Measurements from ENCODE around the gene GLYAT. TPM values are rescaled to one million over a fixed set of nuclear protein-coding genes. Genes with fewer than 3 reads are reported as not detected.

Gene GLYAT
- not detected for total RNA-seq

- Histone ChIP-seq H3K27me3 (ENCODE audit: control insufficient read depth in 3 of 3, insufficient read depth in 3 of 3, low read length in 3 of 3) (no peaks in the 10 kb centered on the region), H3K9me3 (ENCODE audit: control insufficient read depth in 3 of 3, low read length in 3 of 3) (no peaks in the 10 kb centered on the region), H3K9ac (ENCODE audit: low read depth in 1 of 3, low read length in 3 of 3) (no peak within 1 kb of the TSS), H3K4me3 (ENCODE audit: low read length in 3 of 3) (no peak within 1 kb of the TSS), H3K27ac (ENCODE audit: low read depth, low read length) (no peak within 1 kb of the TSS), H3K36me3 (ENCODE audit: control insufficient read depth in 3 of 3, insufficient read depth in 3 of 3, low read length in 3 of 3) (no peaks in the 10 kb centered on the region), H3K4me1 (ENCODE audit: control insufficient read depth in 3 of 3, insufficient read depth in 3 of 3, low read length in 3 of 3) (no peaks in the 10 kb centered on the region)
Observed at GRCh38 chr11:58731819-58732218, at the start of gene GLYAT. Gene GLYAT (minus strand): TSS chr11:58731943. CDS start chr11:58724496, 7,447 bp downstream.

GRCh38 chr11:58781345-58781744, 49.6 kb upstream of the GLYAT start:
- H3K9me3 ChIP-seq (ENCODE audit: control insufficient read depth in 3 of 3, low read length in 3 of 3) = no peaks in the 10 kb centered on the region
- H3K27ac ChIP-seq (ENCODE audit: low read depth, low read length) = no peak overlapping the region
- H3K4me1 ChIP-seq (ENCODE audit: control insufficient read depth in 3 of 3, insufficient read depth in 3 of 3, low read length in 3 of 3) = no peaks in the 10 kb centered on the region
- H3K27me3 ChIP-seq (ENCODE audit: control insufficient read depth in 3 of 3, insufficient read depth in 3 of 3, low read length in 3 of 3) = no peaks in the 10 kb centered on the region
- H3K9ac ChIP-seq (ENCODE audit: low read depth in 1 of 3, low read length in 3 of 3) = no peak overlapping the region
- H3K4me3 ChIP-seq (ENCODE audit: low read length in 3 of 3) = no peak overlapping the region
- no peaks in the 10 kb centered on the region for H3K36me3 ChIP-seq (ENCODE audit: control insufficient read depth in 3 of 3, insufficient read depth in 3 of 3, low read length in 3 of 3)

- H3K27me3 ChIP-seq (ENCODE audit: control insufficient read depth in 3 of 3, insufficient read depth in 3 of 3, low read length in 3 of 3) = no peaks in the 10 kb centered on the region
- H3K27ac ChIP-seq (ENCODE audit: low read depth, low read length) = no peak overlapping the region
- H3K4me3 ChIP-seq (ENCODE audit: low read length in 3 of 3) = no peak overlapping the region
Observed at GRCh38 chr11:58780578-58780977, 48.8 kb upstream of the GLYAT start.

GRCh38 chr11:58776891-58777710, 45.4 kb upstream of the GLYAT start:
- no peak overlapping the region for H3K27ac ChIP-seq (ENCODE audit: low read depth, low read length)
- H3K4me1 ChIP-seq (ENCODE audit: control insufficient read depth in 3 of 3, insufficient read depth in 3 of 3, low read length in 3 of 3) = no peaks in the 10 kb centered on the region
- H3K36me3 ChIP-seq (ENCODE audit: control insufficient read depth in 3 of 3, insufficient read depth in 3 of 3, low read length in 3 of 3) = no peaks in the 10 kb centered on the region
- no peaks in the 10 kb centered on the region for H3K27me3 ChIP-seq (ENCODE audit: control insufficient read depth in 3 of 3, insufficient read depth in 3 of 3, low read length in 3 of 3)
- H3K9ac ChIP-seq (ENCODE audit: low read depth in 1 of 3, low read length in 3 of 3) = no peak overlapping the region
- H3K4me3 ChIP-seq (ENCODE audit: low read length in 3 of 3) = no peak overlapping the region
- H3K9me3 ChIP-seq (ENCODE audit: control insufficient read depth in 3 of 3, low read length in 3 of 3) = no peaks in the 10 kb centered on the region

More at GRCh38 chr11:58780578-58780977, 48.8 kb upstream of the GLYAT start:
- Histone ChIP-seq H3K9ac (ENCODE audit: low read depth in 1 of 3, low read length in 3 of 3) (no peak overlapping the region), H3K36me3 (ENCODE audit: control insufficient read depth in 3 of 3, insufficient read depth in 3 of 3, low read length in 3 of 3) (no peaks in the 10 kb centered on the region), H3K4me1 (ENCODE audit: control insufficient read depth in 3 of 3, insufficient read depth in 3 of 3, low read length in 3 of 3) (no peaks in the 10 kb centered on the region), H3K9me3 (ENCODE audit: control insufficient read depth in 3 of 3, low read length in 3 of 3) (no peaks in the 10 kb centered on the region)

DNA sequence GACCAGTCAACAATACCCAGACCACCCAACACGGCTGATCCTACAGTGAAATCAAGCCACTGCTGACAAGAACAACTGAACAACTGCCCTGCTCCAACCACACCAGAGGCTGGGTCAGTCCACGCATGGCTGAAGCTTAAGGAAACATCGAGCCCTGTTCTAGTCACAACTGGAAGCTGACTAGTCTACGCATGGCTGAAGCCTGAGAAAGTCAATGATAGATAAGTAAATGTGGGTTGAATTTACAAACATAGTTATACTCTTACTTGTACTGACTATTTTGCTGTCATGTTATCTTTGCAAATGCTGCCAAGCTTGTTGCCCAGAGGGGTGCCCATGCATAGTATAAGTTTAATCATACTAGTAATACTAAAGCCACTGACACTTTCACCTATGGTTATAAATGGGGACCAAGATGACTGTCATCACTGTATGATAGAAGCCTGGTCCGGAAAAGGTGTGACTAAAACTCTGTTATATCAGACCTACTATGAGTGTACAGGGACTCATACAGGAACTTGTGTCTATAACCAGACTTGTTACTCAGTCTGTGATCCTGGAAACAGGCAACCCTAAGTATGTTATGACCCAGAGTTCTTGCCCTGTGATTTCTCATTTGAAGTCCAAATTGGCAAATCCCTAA, 43.4 kb upstream of the GLYAT start:
- Histone ChIP-seq H3K27me3 (ENCODE audit: control insufficient read depth in 3 of 3, insufficient read depth in 3 of 3, low read length in 3 of 3) (no peaks in the 10 kb centered on the region), H3K9ac (ENCODE audit: low read depth in 1 of 3, low read length in 3 of 3) (no peak overlapping the region), H3K4me1 (ENCODE audit: control insufficient read depth in 3 of 3, insufficient read depth in 3 of 3, low read length in 3 of 3) (no peaks in the 10 kb centered on the region), H3K9me3 (ENCODE audit: control insufficient read depth in 3 of 3, low read length in 3 of 3) (no peaks in the 10 kb centered on the region), H3K4me3 (ENCODE audit: low read length in 3 of 3) (no peak overlapping the region), H3K27ac (ENCODE audit: low read depth, low read length) (no peak overlapping the region), H3K36me3 (ENCODE audit: control insufficient read depth in 3 of 3, insufficient read depth in 3 of 3, low read length in 3 of 3) (no peaks in the 10 kb centered on the region)

- no peaks in the 10 kb centered on the region for H3K27me3 ChIP-seq (ENCODE audit: control insufficient read depth in 3 of 3, insufficient read depth in 3 of 3, low read length in 3 of 3)
- no peaks in the 10 kb centered on the region for H3K36me3 ChIP-seq (ENCODE audit: control insufficient read depth in 3 of 3, insufficient read depth in 3 of 3, low read length in 3 of 3)
- H3K9ac ChIP-seq (ENCODE audit: low read depth in 1 of 3, low read length in 3 of 3) = no peak overlapping the region
- H3K4me3 ChIP-seq (ENCODE audit: low read length in 3 of 3) = no peak overlapping the region
- no peak overlapping the region for H3K27ac ChIP-seq (ENCODE audit: low read depth, low read length)
- no peaks in the 10 kb centered on the region for H3K4me1 ChIP-seq (ENCODE audit: control insufficient read depth in 3 of 3, insufficient read depth in 3 of 3, low read length in 3 of 3)
- H3K9me3 ChIP-seq (ENCODE audit: control insufficient read depth in 3 of 3, low read length in 3 of 3) = no peaks in the 10 kb centered on the region
Observed at GRCh38 chr11:58774164-58774593, 42.4 kb upstream of the GLYAT start.

DNA sequence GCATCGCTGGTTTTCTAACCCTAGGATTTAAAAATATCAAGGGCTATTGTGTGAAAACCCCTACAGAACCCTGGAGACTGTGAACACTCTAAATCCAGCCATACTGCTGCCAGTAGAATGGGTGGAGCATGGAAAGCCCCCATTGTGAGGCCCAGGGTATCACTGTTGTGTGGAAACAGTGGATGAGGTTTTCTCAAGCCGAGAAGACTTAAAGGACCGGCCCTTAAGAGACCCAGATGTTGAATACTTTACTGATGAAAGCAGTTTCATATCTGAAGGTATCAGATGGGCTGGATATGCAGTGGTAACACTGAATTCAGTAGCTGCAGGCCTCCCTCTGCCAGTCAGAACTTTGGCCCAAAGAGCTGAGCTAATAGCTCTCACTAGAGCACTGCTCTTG, 41.6 kb upstream of the GLYAT start:
- H3K4me3 ChIP-seq (ENCODE audit: low read length in 3 of 3) = no peak overlapping the region
- no peaks in the 10 kb centered on the region for H3K27me3 ChIP-seq (ENCODE audit: control insufficient read depth in 3 of 3, insufficient read depth in 3 of 3, low read length in 3 of 3)
- H3K27ac ChIP-seq (ENCODE audit: low read depth, low read length) = no peak overlapping the region
- no peaks in the 10 kb centered on the region for H3K9me3 ChIP-seq (ENCODE audit: control insufficient read depth in 3 of 3, low read length in 3 of 3)
- no peaks in the 10 kb centered on the region for H3K36me3 ChIP-seq (ENCODE audit: control insufficient read depth in 3 of 3, insufficient read depth in 3 of 3, low read length in 3 of 3)
- H3K4me1 ChIP-seq (ENCODE audit: control insufficient read depth in 3 of 3, insufficient read depth in 3 of 3, low read length in 3 of 3) = no peaks in the 10 kb centered on the region
- H3K9ac ChIP-seq (ENCODE audit: low read depth in 1 of 3, low read length in 3 of 3) = no peak overlapping the region

- no peak overlapping the region for H3K27ac ChIP-seq (ENCODE audit: low read depth, low read length)
- H3K27me3 ChIP-seq (ENCODE audit: control insufficient read depth in 3 of 3, insufficient read depth in 3 of 3, low read length in 3 of 3) = no peaks in the 10 kb centered on the region
- no peaks in the 10 kb centered on the region for H3K4me1 ChIP-seq (ENCODE audit: control insufficient read depth in 3 of 3, insufficient read depth in 3 of 3, low read length in 3 of 3)
- no peak overlapping the region for H3K9ac ChIP-seq (ENCODE audit: low read depth in 1 of 3, low read length in 3 of 3)
- no peaks in the 10 kb centered on the region for H3K36me3 ChIP-seq (ENCODE audit: control insufficient read depth in 3 of 3, insufficient read depth in 3 of 3, low read length in 3 of 3)
- no peak overlapping the region for H3K4me3 ChIP-seq (ENCODE audit: low read length in 3 of 3)
- no peaks in the 10 kb centered on the region for H3K9me3 ChIP-seq (ENCODE audit: control insufficient read depth in 3 of 3, low read length in 3 of 3)
Observed at GRCh38 chr11:58772329-58773285, 40.9 kb upstream of the GLYAT start.

DNA sequence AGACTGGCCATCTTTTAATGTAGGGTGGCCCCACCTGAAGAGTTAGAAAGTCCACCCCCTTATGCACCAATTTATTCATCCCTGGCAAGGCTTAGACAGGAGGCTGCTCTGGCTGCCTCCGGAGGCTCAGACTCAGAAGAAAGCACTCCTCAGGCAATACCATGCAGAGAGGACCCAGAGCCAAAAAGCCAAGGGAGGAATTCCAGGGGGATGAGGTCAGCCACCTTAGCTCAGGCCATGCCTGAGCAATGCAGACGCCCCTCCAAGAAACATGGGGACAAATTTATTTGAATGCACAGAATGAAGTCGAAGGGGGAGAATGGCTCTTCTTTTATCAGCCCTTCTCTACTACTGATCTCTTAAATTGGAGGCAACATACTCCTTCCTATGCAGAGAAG, 39.7 kb upstream of the GLYAT start:
- no peaks in the 10 kb centered on the region for H3K36me3 ChIP-seq (ENCODE audit: control insufficient read depth in 3 of 3, insufficient read depth in 3 of 3, low read length in 3 of 3)
- no peak overlapping the region for H3K27ac ChIP-seq (ENCODE audit: low read depth, low read length)
- no peaks in the 10 kb centered on the region for H3K27me3 ChIP-seq (ENCODE audit: control insufficient read depth in 3 of 3, insufficient read depth in 3 of 3, low read length in 3 of 3)
- no peak overlapping the region for H3K9ac ChIP-seq (ENCODE audit: low read depth in 1 of 3, low read length in 3 of 3)
- no peak overlapping the region for H3K4me3 ChIP-seq (ENCODE audit: low read length in 3 of 3)
- H3K9me3 ChIP-seq (ENCODE audit: control insufficient read depth in 3 of 3, low read length in 3 of 3) = no peaks in the 10 kb centered on the region
- H3K4me1 ChIP-seq (ENCODE audit: control insufficient read depth in 3 of 3, insufficient read depth in 3 of 3, low read length in 3 of 3) = no peaks in the 10 kb centered on the region
